Hepatocyte (in vitro differentiated cells): ENCODE measurements around the gene PCNX4.

Experiments
- EZH2phosphoT487 ChIP-seq: fragments of 200-600 bp; sonication (generic); IDR thresholded peaks from one replicate; pipeline ENCODE4 v1.6.1; 2018; ENCODE audit warnings: antibody characterized with exemption, mild to moderate bottlenecking, low read depth, moderate library complexity; ENCODE audit not compliant: unreplicated experiment, severe bottlenecking
- TF ChIP-seq, protein P1 (sequence below): fragments of 200-600 bp; sonication (generic); IDR thresholded peaks from 2 replicates; pipeline ENCODE4 v1.5.1; 2016; ENCODE audit warnings: antibody characterized with exemption, mild to moderate bottlenecking; ENCODE audit not compliant: poor library complexity

DNA sequence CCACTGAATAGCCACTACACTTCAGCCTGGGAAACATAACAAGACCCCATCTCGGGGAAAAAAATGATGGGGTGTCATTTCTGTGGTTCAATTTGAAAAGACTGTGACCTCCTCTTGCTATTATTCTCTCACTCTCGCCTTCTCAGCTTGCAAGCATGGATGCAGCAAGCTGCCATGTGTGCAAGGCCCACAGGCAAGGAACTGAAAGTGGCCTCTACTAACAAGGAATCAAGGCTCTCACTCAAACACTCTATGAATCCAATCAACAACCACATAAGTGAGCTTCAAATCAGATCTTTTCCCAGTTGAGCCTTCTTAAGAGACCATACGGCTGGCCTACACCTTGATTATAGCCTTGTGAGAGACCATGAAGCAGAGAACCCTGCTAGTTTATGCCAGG lies 91.4 kb downstream of the PCNX4 start:
- TF ChIP-seq, protein P1, sequence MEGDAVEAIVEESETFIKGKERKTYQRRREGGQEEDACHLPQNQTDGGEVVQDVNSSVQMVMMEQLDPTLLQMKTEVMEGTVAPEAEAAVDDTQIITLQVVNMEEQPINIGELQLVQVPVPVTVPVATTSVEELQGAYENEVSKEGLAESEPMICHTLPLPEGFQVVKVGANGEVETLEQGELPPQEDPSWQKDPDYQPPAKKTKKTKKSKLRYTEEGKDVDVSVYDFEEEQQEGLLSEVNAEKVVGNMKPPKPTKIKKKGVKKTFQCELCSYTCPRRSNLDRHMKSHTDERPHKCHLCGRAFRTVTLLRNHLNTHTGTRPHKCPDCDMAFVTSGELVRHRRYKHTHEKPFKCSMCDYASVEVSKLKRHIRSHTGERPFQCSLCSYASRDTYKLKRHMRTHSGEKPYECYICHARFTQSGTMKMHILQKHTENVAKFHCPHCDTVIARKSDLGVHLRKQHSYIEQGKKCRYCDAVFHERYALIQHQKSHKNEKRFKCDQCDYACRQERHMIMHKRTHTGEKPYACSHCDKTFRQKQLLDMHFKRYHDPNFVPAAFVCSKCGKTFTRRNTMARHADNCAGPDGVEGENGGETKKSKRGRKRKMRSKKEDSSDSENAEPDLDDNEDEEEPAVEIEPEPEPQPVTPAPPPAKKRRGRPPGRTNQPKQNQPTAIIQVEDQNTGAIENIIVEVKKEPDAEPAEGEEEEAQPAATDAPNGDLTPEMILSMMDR = no peak
- TF ChIP-seq EZH2phosphoT487 = no peak
